ENCODE data around the gene TAF10. TPM values are rescaled to one million over a fixed set of nuclear protein-coding genes. Genes with fewer than 3 reads are reported as not detected.

TAF10 gene
- total RNA-seq, 3 donors from 2014 or later (not counting 1 experiment from before 2014, with no cell fraction given) = 154 to 191 (median 158) TPM

GRCh38 chr11:6611092-6611962 is 689 bp downstream of the TAF10 start:
- DNase-seq = peak in 1 of 2 donors; percentile 57
- intact Hi-C loops (cut with micrococcal nuclease) = loop anchor here (10.0 kb wide), 1 partner anchor 217 kb away; the partner anchor contains the start of gene SMPD1

GRCh38 chr11:6610591-6610990 is 1.4 kb downstream of the TAF10 start:
- Histone ChIP-seq H3K4me1 (ENCODE audit: control insufficient read depth, insufficient read depth, low read length) (peaks cover 61% of the 10 kb centered on the region), H3K4me3 (ENCODE audit: low read length) (no peak overlapping the region), H3K9me3 (ENCODE audit: control insufficient read depth, insufficient read depth, low read length) (no peaks in the 10 kb centered on the region), H3K36me3 (ENCODE audit: control insufficient read depth, insufficient read depth, low read length) (peaks cover 50% of the 10 kb centered on the region), H3K27ac (ENCODE audit: low read length) (peak overlapping the region; percentile 86), H3K27me3 (ENCODE audit: control insufficient read depth, insufficient read depth, low read length) (no peaks in the 10 kb centered on the region)
- DNase-seq = no peak
- H3K9me3 Mint-ChIP-seq = no peaks in the 10 kb centered on the region
- intact Hi-C loops (cut with micrococcal nuclease) = loop anchor here (10.0 kb wide), 1 partner anchor 216 kb away; the partner anchor contains the start of gene SMPD1
- TF ChIP-seq, protein P1, sequence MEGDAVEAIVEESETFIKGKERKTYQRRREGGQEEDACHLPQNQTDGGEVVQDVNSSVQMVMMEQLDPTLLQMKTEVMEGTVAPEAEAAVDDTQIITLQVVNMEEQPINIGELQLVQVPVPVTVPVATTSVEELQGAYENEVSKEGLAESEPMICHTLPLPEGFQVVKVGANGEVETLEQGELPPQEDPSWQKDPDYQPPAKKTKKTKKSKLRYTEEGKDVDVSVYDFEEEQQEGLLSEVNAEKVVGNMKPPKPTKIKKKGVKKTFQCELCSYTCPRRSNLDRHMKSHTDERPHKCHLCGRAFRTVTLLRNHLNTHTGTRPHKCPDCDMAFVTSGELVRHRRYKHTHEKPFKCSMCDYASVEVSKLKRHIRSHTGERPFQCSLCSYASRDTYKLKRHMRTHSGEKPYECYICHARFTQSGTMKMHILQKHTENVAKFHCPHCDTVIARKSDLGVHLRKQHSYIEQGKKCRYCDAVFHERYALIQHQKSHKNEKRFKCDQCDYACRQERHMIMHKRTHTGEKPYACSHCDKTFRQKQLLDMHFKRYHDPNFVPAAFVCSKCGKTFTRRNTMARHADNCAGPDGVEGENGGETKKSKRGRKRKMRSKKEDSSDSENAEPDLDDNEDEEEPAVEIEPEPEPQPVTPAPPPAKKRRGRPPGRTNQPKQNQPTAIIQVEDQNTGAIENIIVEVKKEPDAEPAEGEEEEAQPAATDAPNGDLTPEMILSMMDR (IDR thresholded peaks at IDR 0.05) = no peak
- H3K27ac Mint-ChIP-seq = no peak overlapping the region
- peaks cover 42 to 49% of the 10 kb centered on the region in 2 donors for H3K4me1 Mint-ChIP-seq
- no peak for ATAC-seq
- no peaks in the 10 kb centered on the region for H3K36me3 Mint-ChIP-seq
- peak overlapping the region; percentile 84 for H3K4me3 Mint-ChIP-seq
- H3K27me3 Mint-ChIP-seq (ENCODE audit: low read depth in 2 of 2) = no peaks in the 10 kb centered on the region
- WGBS (ENCODE audit: insufficient coverage) = 96% methylated on average over 6 of the region's 6 CpGs

More at GRCh38 chr11:6611092-6611962, 689 bp downstream of the TAF10 start:
- Mint-ChIP-seq H3K9me3 (no peaks in the 10 kb centered on the region), H3K27ac (no peak overlapping the region), H3K27me3 (ENCODE audit: low read depth in 2 of 2) (no peaks in the 10 kb centered on the region), H3K4me3 (peak overlapping the region; percentile 84), H3K4me1 (peaks cover 36 to 47% of the 10 kb centered on the region in 2 donors), H3K36me3 (no peaks in the 10 kb centered on the region)
- Histone ChIP-seq H3K27ac (ENCODE audit: low read length) (peak overlapping the region; percentile 86), H3K9me3 (ENCODE audit: control insufficient read depth, insufficient read depth, low read length) (no peaks in the 10 kb centered on the region), H3K4me1 (ENCODE audit: control insufficient read depth, insufficient read depth, low read length) (peaks cover 54% of the 10 kb centered on the region), H3K27me3 (ENCODE audit: control insufficient read depth, insufficient read depth, low read length) (no peaks in the 10 kb centered on the region), H3K4me3 (ENCODE audit: low read length) (peak overlapping the region; percentile 65), H3K36me3 (ENCODE audit: control insufficient read depth, insufficient read depth, low read length) (peaks cover 57% of the 10 kb centered on the region)
- TF ChIP-seq, protein P1 (IDR thresholded peaks at IDR 0.05) = no peak
- peak in 2 of 3 donors; percentile 4 to 9 for ATAC-seq
- 21% methylated on average over 39 of the region's 39 CpGs for WGBS (ENCODE audit: insufficient coverage)

- Histone ChIP-seq H3K9me3 (ENCODE audit: control insufficient read depth, insufficient read depth, low read length) (no peaks in the 10 kb centered on the region), H3K36me3 (ENCODE audit: control insufficient read depth, insufficient read depth, low read length) (peaks cover 43% of the 10 kb centered on the region), H3K4me3 (ENCODE audit: low read length) (no peak overlapping the region), H3K27ac (ENCODE audit: low read length) (no peak overlapping the region), H3K4me1 (ENCODE audit: control insufficient read depth, insufficient read depth, low read length) (peaks cover 71% of the 10 kb centered on the region), H3K27me3 (ENCODE audit: control insufficient read depth, insufficient read depth, low read length) (no peaks in the 10 kb centered on the region)
- H3K36me3 Mint-ChIP-seq = no peaks in the 10 kb centered on the region
- peak overlapping the region; percentile 29 for H3K4me3 Mint-ChIP-seq
- H3K9me3 Mint-ChIP-seq = no peaks in the 10 kb centered on the region
- no peak for DNase-seq
- TF ChIP-seq, protein P1 (IDR thresholded peaks at IDR 0.05) = no peak
- WGBS (ENCODE audit: insufficient coverage) = 96% methylated on average over 7 of the region's 8 CpGs
- no peak for ATAC-seq
- H3K4me1 Mint-ChIP-seq = peaks cover 42 to 45% of the 10 kb centered on the region in 2 donors
- intact Hi-C loops (cut with micrococcal nuclease) = loop anchor here (10.0 kb wide), 2 partner anchors 135 to 215 kb away; partner anchors contain the start of gene SMPD1
- H3K27ac Mint-ChIP-seq = no peak overlapping the region
- H3K27me3 Mint-ChIP-seq (ENCODE audit: low read depth in 2 of 2) = no peaks in the 10 kb centered on the region
Observed at GRCh38 chr11:6609502-6610015, 2.5 kb downstream of the TAF10 start.
